OCI-LY7 (cell line): ENCODE results near the gene ZNF423.

Source experiments
- EZH2phosphoT487 ChIP-seq: fragments of 200-600 bp; sonication (generic); IDR thresholded peaks from 2 replicates; pipeline ENCODE4 v1.6.1; 2018; ENCODE audit warnings: low read depth, borderline replicate concordance, mild to moderate bottlenecking, mixed run types, antibody characterized with exemption, low read length, moderate library complexity, mixed read lengths
- TF ChIP-seq, protein P1 (sequence below): fragments of 200-600 bp; sonication (generic); conservative IDR thresholded peaks from 2 replicates; pipeline ENCODE4 v1.5.1; 2014; ENCODE audit warnings: mild to moderate bottlenecking, antibody characterized with exemption, low read length, moderate library complexity, mixed read lengths

DNA sequence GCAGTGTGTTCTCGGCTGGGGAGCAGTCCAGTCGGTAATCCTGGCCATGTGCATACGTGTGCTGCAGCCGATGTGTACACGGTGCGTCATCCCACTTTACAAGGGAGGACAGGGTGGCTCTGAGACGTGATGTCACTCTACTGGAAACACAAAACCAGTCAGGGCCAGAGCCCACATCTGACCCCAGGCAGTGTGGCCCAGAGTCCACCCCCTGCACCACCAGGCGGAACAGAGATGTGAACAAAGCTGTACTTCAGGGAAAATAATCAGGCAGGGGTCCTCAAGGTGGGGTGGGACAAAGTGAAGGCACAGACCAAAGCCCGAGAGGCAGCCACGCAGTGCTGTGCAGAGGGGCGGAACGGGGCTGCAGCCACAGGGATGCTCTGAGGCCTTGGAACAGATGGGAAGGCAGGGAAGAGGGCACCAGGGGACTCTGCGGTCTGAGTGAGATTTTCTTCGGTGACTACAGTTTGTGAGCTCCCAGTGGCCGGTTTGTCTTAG is 181.5 kb downstream of the ZNF423 start:
- TF ChIP-seq, protein P1, sequence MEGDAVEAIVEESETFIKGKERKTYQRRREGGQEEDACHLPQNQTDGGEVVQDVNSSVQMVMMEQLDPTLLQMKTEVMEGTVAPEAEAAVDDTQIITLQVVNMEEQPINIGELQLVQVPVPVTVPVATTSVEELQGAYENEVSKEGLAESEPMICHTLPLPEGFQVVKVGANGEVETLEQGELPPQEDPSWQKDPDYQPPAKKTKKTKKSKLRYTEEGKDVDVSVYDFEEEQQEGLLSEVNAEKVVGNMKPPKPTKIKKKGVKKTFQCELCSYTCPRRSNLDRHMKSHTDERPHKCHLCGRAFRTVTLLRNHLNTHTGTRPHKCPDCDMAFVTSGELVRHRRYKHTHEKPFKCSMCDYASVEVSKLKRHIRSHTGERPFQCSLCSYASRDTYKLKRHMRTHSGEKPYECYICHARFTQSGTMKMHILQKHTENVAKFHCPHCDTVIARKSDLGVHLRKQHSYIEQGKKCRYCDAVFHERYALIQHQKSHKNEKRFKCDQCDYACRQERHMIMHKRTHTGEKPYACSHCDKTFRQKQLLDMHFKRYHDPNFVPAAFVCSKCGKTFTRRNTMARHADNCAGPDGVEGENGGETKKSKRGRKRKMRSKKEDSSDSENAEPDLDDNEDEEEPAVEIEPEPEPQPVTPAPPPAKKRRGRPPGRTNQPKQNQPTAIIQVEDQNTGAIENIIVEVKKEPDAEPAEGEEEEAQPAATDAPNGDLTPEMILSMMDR, result no peak
- no peak for TF ChIP-seq EZH2phosphoT487
